AG04449 (cell line): ENCODE results near the gene UPK1B.

Source experiments
- CTCF ChIA-PET: fragments of 350-600 bp; formaldehyde crosslinking; extraction: SDS; loops from one replicate; lab custom pipeline; 2021; ENCODE audit warnings: antibody characterized with exemption; lab: Yijun Ruan, JAX
- POLR2A ChIA-PET: fragments of 400-600, 350-600 bp; formaldehyde crosslinking; extraction: SDS; loops from one replicate; lab custom pipeline; 2020; ENCODE audit warnings: antibody characterized with exemption, inconsistent platforms; lab: Yijun Ruan, JAX
- DNase-seq: peaks from one replicate; pipeline ENCODE4 v3.0.0-alpha.2; 2010; ENCODE audit warnings: low read depth, low spot score
- H3K4me3 ChIP-seq: 2 replicates; pipeline ENCODE4 v1.5.1; 2011; ENCODE audit warnings: low read depth, mild to moderate bottlenecking, control low read depth, low read length
- CTCF ChIP-seq: IDR thresholded peaks from one replicate; pipeline ENCODE4 v1.5.1; 2011; ENCODE audit warnings: mild to moderate bottlenecking, moderate library complexity, low read length, control low read depth, inconsistent platforms; ENCODE audit not compliant: insufficient read depth; ENCODE audit errors: missing control alignments

The UPK1B gene

GRCh38 chr3:119230071-119230470 lies 56.7 kb downstream of the UPK1B start:
- ChIA-PET POLR2A (no interaction called here), CTCF (interaction anchor here (1.7 kb wide), 1 partner anchor 11 kb away, joined by 12 read pairs; the partner anchor contains the start of gene B4GALT4)
- no peak overlapping the region for H3K4me3 ChIP-seq
- DNase-seq: no peak
- no peak for TF ChIP-seq CTCF

- POLR2A ChIA-PET: no interaction called here
- no peak overlapping the region for H3K4me3 ChIP-seq
- TF ChIP-seq CTCF: no peak
- CTCF ChIA-PET: interaction anchor here (1.7 kb wide), 1 partner anchor 10 kb away, joined by 12 read pairs; the partner anchor contains the start of gene B4GALT4
- DNase-seq: no peak
Measured at GRCh38 chr3:119230745-119231144, 57.3 kb downstream of the UPK1B start.

- ChIA-PET POLR2A (interaction anchor here (0.7 to 1.0 kb wide), 2 partner anchors 11 to 12 kb away, joined by 3 to 4 read pairs; no protein-coding TSS in a partner anchor), CTCF (interaction anchor here (0.6 kb wide), 1 partner anchor 9 kb away, joined by 4 read pairs; no protein-coding TSS in a partner anchor)
- H3K4me3 ChIP-seq: no peak overlapping the region
- no peak for TF ChIP-seq CTCF
- no peak for DNase-seq
Measured at GRCh38 chr3:119234610-119235009, 61.2 kb downstream of the UPK1B start.

GRCh38 chr3:119235151-119235550 lies 61.8 kb downstream of the UPK1B start:
- DNase-seq: no peak
- ChIA-PET POLR2A (interaction anchor here (0.7 to 1.0 kb wide), 2 partner anchors 11 to 13 kb away, joined by 3 to 4 read pairs; no protein-coding TSS in a partner anchor), CTCF (interaction anchor here (0.6 kb wide), 1 partner anchor 8 kb away, joined by 4 read pairs; no protein-coding TSS in a partner anchor)
- TF ChIP-seq CTCF: no peak
- H3K4me3 ChIP-seq: no peak overlapping the region

- CTCF ChIA-PET: interaction anchor here (1.0 to 1.1 kb wide), 2 partner anchors 91 to 117 kb away, joined by 3 read pairs; partner anchors contain the start of gene TEX55
- no peak for DNase-seq
- no peak overlapping the region for H3K4me3 ChIP-seq
- POLR2A ChIA-PET: interaction anchor here (0.7 kb wide), 1 partner anchor 67 kb away, joined by 3 read pairs; no protein-coding TSS in a partner anchor
- no peak for TF ChIP-seq CTCF
Measured at GRCh38 chr3:119236756-119237155, 63.4 kb downstream of the UPK1B start.

- no peak overlapping the region for H3K4me3 ChIP-seq
- CTCF ChIA-PET: interaction anchor here (0.6 to 1.1 kb wide), 3 partner anchors 21 to 116 kb away, joined by 3 to 4 read pairs (median 3); partner anchors contain the start of gene TEX55
- no peak for DNase-seq
- no peak for TF ChIP-seq CTCF
- POLR2A ChIA-PET: interaction anchor here (0.6 to 0.7 kb wide), 2 partner anchors 13 to 67 kb away, joined by 3 read pairs; no protein-coding TSS in a partner anchor
Measured at GRCh38 chr3:119237299-119237698, 63.9 kb downstream of the UPK1B start.
